ENCODE measurements around the gene CTCFL.

- TF ChIP-seq POLR2AphosphoS5 (IDR thresholded peaks at IDR 0.05) (no peak), POLR2A (IDR thresholded peaks at IDR 0.05) (no peak), CTCF (IDR thresholded peaks at IDR 0.05) (no peak)
Measured at GRCh38 chr20:57504411-57504810, 20.5 kb downstream of the CTCFL start.
